HCT116 (cell line): Measurements from ENCODE around the gene RFTN1. TPM values are rescaled to one million over a fixed set of nuclear protein-coding genes. Genes with fewer than 3 reads are reported as not detected.

Experiments used
- ATAC-seq: fragments of 200-7000 bp; cut with Tn5 transposase; 2 replicates; pipeline ENCODE4 v1.9.1; 2020; ENCODE audit warnings: mild to moderate bottlenecking, moderate library complexity
- BruUV-seq: library from RNA; stranded (reverse); fragments of 400-500 nt; replicated peaks from 2 replicates; lab custom pipeline; 2021; lab: Mats Ljungman, UMichigan
- CTCF ChIA-PET: fragments of 300-600 bp; sonication (Branson Sonifier 250); formaldehyde crosslinking; loops from one replicate; lab custom pipeline; 2021; ENCODE audit warnings: antibody characterized with exemption; lab: Charles Lee
- POLR2A ChIA-PET: fragments of 300-600, 350-600 bp; sonication (Branson Sonifier 250); formaldehyde crosslinking; loops from one replicate; lab custom pipeline; 2021; ENCODE audit warnings: antibody characterized with exemption; lab: Charles Lee
- RAD21 ChIA-PET, 2 experiments: fragments of 300-600 bp; sonication (Branson Sonifier 250); formaldehyde crosslinking; loops; one replicate each; lab custom pipeline; 2023; ENCODE audit warnings: low total read pairs in 2 of 2; ENCODE audit not compliant: uncharacterized antibody in 2 of 2, unreplicated experiment in 2 of 2, low non-redundant PET in 1 of 2; lab: Charles Lee
- DNase-seq: peaks from one replicate; pipeline ENCODE4 v3.0.0-alpha.2; 2010; ENCODE audit warnings: low read depth, low spot score
- H2AFZ ChIP-seq: fragments of 200-600 bp; shearing (Covaris generic), sonication (generic); 2 replicates; pipeline ENCODE4 v1.6.1; 2017; ENCODE audit warnings: low read depth, mixed run types, mixed read lengths, antibody characterized with exemption, low read length; ENCODE audit not compliant: poor library complexity, severe bottlenecking
- H3K27ac ChIP-seq: 2 replicates; pipeline ENCODE4 v1.5.1; 2012; ENCODE audit warnings: low read depth, low read length
- H3K27me3 ChIP-seq: fragments of 200-600 bp; sonication (generic); 2 replicates; pipeline ENCODE4 v1.6.1; 2016; ENCODE audit warnings: mixed run types, low read length, mixed read lengths; ENCODE audit not compliant: insufficient read depth
- H3K36me3 ChIP-seq, 2 experiments: fragments of 200-500 bp in 1 of 2; fragments of 200-600 bp in 1 of 2; sonication (Bioruptor generic) in 1 of 2; sonication (generic) in 1 of 2; 2 replicates each; pipeline versions ENCODE4 v1.5.1 to v1.6.1; 2014 to 2016; ENCODE audit warnings: low read length in 2 of 2, inconsistent platforms in 1 of 2, mixed read lengths in 1 of 2, mixed run types in 1 of 2; ENCODE audit not compliant: insufficient read depth in 2 of 2, control insufficient read depth in 1 of 2
- H3K4me1 ChIP-seq, 2 experiments: fragments of 200-600 bp in 1 of 2; sonication (generic) in 1 of 2; 2 replicates each; pipeline versions ENCODE4 v1.5.1 to v1.6.1; 2012 to 2017; ENCODE audit warnings: low read length in 2 of 2, inconsistent platforms in 1 of 2, mild to moderate bottlenecking in 1 of 2, mixed read lengths in 1 of 2, mixed run types in 1 of 2, moderate library complexity in 1 of 2; ENCODE audit not compliant: insufficient read depth in 2 of 2, control insufficient read depth in 1 of 2
- H3K4me2 ChIP-seq: fragments of 200-600 bp; sonication (generic); 2 replicates; pipeline ENCODE4 v1.6.1; 2017; ENCODE audit warnings: mixed run types, low read length, mixed read lengths
- H3K4me3 ChIP-seq, 2 experiments: fragments of 200-600 bp in 1 of 2; sonication (generic) in 1 of 2; replicated peaks in 1 of 2; 2 replicates each; pipeline ENCODE4 v1.5.1; 2011 to 2016; ENCODE audit warnings: low read length in 2 of 2, control low read depth in 1 of 2, low read depth in 1 of 2, mild to moderate bottlenecking in 1 of 2, mixed read lengths in 1 of 2, mixed run types in 1 of 2
- H3K79me2 ChIP-seq: fragments of 200-600 bp; sonication (generic); 2 replicates; pipeline ENCODE4 v1.6.1; 2017; ENCODE audit warnings: mild to moderate bottlenecking, mixed run types, low read length, moderate library complexity, mixed read lengths; ENCODE audit not compliant: insufficient read depth
- H3K9ac ChIP-seq: fragments of 200-600 bp; sonication (generic); 2 replicates; pipeline ENCODE4 v1.6.1; 2016; ENCODE audit warnings: low read length, mixed read lengths
- H3K9me2 ChIP-seq: fragments of 200-600 bp; sonication (generic), shearing (Covaris generic); 2 replicates; pipeline ENCODE4 v1.6.1; 2017; ENCODE audit warnings: mixed run types, mild to moderate bottlenecking, moderate library complexity; ENCODE audit not compliant: insufficient read depth
- H3K9me3 ChIP-seq, 2 experiments: fragments of 200-500 bp in 1 of 2; fragments of 200-600 bp in 1 of 2; sonication (Bioruptor generic) in 1 of 2; sonication (generic) in 1 of 2; 2 replicates each; pipeline ENCODE4 v1.6.1; 2014 to 2017; ENCODE audit warnings: low read length in 2 of 2, mixed read lengths in 2 of 2, inconsistent platforms in 1 of 2, low read depth in 1 of 2, mild to moderate bottlenecking in 1 of 2, mixed run types in 1 of 2, moderate library complexity in 1 of 2; ENCODE audit not compliant: control insufficient read depth in 1 of 2, insufficient read depth in 1 of 2
- H4K20me1 ChIP-seq: fragments of 200-600 bp; sonication (generic), shearing (Covaris generic); 2 replicates; pipeline ENCODE4 v1.6.1; 2017; ENCODE audit warnings: mixed run types, mild to moderate bottlenecking, moderate library complexity; ENCODE audit not compliant: insufficient read depth
- CBX3 ChIP-seq: IDR thresholded peaks from 2 replicates; pipeline ENCODE4 v1.6.1; 2012; ENCODE audit warnings: low read depth
- CEBPB ChIP-seq: IDR thresholded peaks from 2 replicates; pipeline ENCODE4 v1.6.1; 2012; ENCODE audit warnings: low read depth
- EZH2 ChIP-seq: fragments of 200-600 bp; sonication (generic); IDR thresholded peaks from 2 replicates; pipeline ENCODE4 v1.6.1; 2017; ENCODE audit warnings: antibody characterized with exemption, mixed run types
- EZH2phosphoT487 ChIP-seq: fragments of 200-600 bp; IDR thresholded peaks from 2 replicates; pipeline ENCODE4 v1.6.1; 2018; ENCODE audit warnings: antibody characterized with exemption, borderline replicate concordance
- FOSL1 ChIP-seq: IDR thresholded peaks from 2 replicates; pipeline ENCODE4 v1.6.1; 2012; ENCODE audit warnings: low read depth
- JUND ChIP-seq: IDR thresholded peaks from 2 replicates; pipeline ENCODE4 v1.6.1; 2012
- POLR2AphosphoS5 ChIP-seq: IDR thresholded peaks from 2 replicates; pipeline ENCODE4 v1.6.1; 2011; ENCODE audit warnings: mild to moderate bottlenecking, low read depth, low read length, moderate library complexity
- RAD21 ChIP-seq: IDR thresholded peaks from 2 replicates; pipeline ENCODE4 v1.6.1; 2012; ENCODE audit warnings: low read depth, mild to moderate bottlenecking
- REST ChIP-seq: IDR thresholded peaks from 2 replicates; pipeline ENCODE4 v1.6.1; 2012; ENCODE audit warnings: low read depth
- SIN3A ChIP-seq: IDR thresholded peaks from 2 replicates; pipeline ENCODE4 v1.6.1; 2012; ENCODE audit warnings: low read depth
- SRF ChIP-seq: IDR thresholded peaks from 2 replicates; pipeline ENCODE4 v1.6.1; 2012; ENCODE audit warnings: low read depth
- TCF7L2 ChIP-seq: IDR thresholded peaks from 2 replicates; pipeline ENCODE4 v1.7.0; 2011; ENCODE audit warnings: borderline replicate concordance, inconsistent platforms; ENCODE audit not compliant: insufficient read depth, insufficient read length; ENCODE audit errors: extremely low read depth
- YY1 ChIP-seq: IDR thresholded peaks from 2 replicates; pipeline ENCODE4 v1.6.1; 2011; ENCODE audit warnings: low read length, low read depth, moderate library complexity, mild to moderate bottlenecking; ENCODE audit not compliant: insufficient replicate concordance; ENCODE audit errors: extremely low read depth
- ZFX ChIP-seq: fragments of 450-650 bp; IDR thresholded peaks from 2 replicates; pipeline ENCODE4 v1.6.1; 2017
- ZNF274 ChIP-seq: fragments of 200-500 bp; sonication (Bioruptor generic); IDR thresholded peaks from 2 replicates; pipeline ENCODE4 v1.6.1; 2014; ENCODE audit warnings: mild to moderate bottlenecking, low read depth, low read length, inconsistent platforms
- intact Hi-C: fragments of 100-400 bp; cut with micrococcal nuclease; formaldehyde crosslinking; loops from 2 replicates; pipeline ENCODE4 v1.10.0; 2022
- total RNA-seq: library from RNA; stranded (reverse); gene quantifications from one replicate; pipeline ENCODE4 v1.2.1, GENCODE V29; 2021; ENCODE audit not compliant: unreplicated experiment

The RFTN1 gene
- total RNA-seq, 1 experiment from 2014 or later = 3.9 TPM

DNA sequence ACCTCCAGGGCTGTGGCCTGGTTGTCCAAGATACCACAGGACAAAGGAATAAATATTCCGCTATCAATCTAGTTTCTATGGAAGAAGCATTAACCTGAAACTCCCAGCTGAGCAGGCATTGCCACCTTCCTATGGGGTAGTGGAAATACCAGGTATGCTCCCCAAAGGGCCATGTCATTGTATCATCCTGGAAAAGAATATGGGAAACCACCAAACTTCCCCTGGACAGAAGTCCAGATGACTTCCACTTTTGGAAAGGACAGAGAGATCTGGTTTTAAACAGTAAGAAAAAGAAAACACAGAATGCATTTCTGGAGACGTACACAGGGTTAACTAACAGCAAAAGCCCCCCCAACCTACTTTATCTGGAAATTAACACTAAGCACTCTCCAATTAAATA, 100.2 kb downstream of the RFTN1 start:
- H3K27ac ChIP-seq = no peak overlapping the region
- TF ChIP-seq ZNF274 (no peak), CEBPB (no peak), SIN3A (no peak), REST (no peak), TCF7L2 (no peak), FOSL1 (no peak), JUND (no peak), ZFX (no peak), CBX3 (no peak), YY1 (no peak), EZH2 (no peak), POLR2AphosphoS5 (no peak), SRF (no peak), RAD21 (no peak), EZH2phosphoT487 (no peak)
- no TSS peak for BruUV-seq
- H3K4me2 ChIP-seq = no peak overlapping the region
- H3K79me2 ChIP-seq = no peaks in the 10 kb centered on the region
- DNase-seq (no peak), ATAC-seq (no peak)
- intact Hi-C loops = no loop called here
- no peaks in the 10 kb centered on the region for H3K36me3 ChIP-seq
- H3K9ac ChIP-seq = no peak overlapping the region
- no peaks in the 10 kb centered on the region for H3K27me3 ChIP-seq
- no peaks in the 10 kb centered on the region for H3K4me1 ChIP-seq
- no peaks in the 10 kb centered on the region for H4K20me1 ChIP-seq
- RAD21 ChIA-PET = no interaction called here
- no peaks in the 10 kb centered on the region for H3K9me3 ChIP-seq
- H3K9me2 ChIP-seq = no peaks in the 10 kb centered on the region
- no peak overlapping the region for H2AFZ ChIP-seq
- POLR2A ChIA-PET = no interaction called here
- CTCF ChIA-PET = no interaction called here
- H3K4me3 ChIP-seq = no peak overlapping the region
